ENCODE results near the gene CFHR3.
"Not testable (repeated sequence)": the region's sequence is repeated elsewhere in the genome, so short reads cannot be mapped to it uniquely, and the experiment has no call there.

The CFHR3 gene

GRCh38 chr1:196777603-196778002, 3.0 kb downstream of the CFHR3 start:
- H3K9me3 ChIP-seq (ENCODE audit: control insufficient read depth in 2 of 2, low read length in 2 of 2): no peaks in the 10 kb centered on the region
- no peak overlapping the region for H3K4me3 ChIP-seq (ENCODE audit: low read length in 2 of 2)
- no peak overlapping the region for H3K27ac ChIP-seq (ENCODE audit: low read length)
- no peaks in the 10 kb centered on the region for H3K27me3 ChIP-seq (ENCODE audit: control insufficient read depth in 1 of 2, insufficient read depth in 2 of 2, low read length in 2 of 2)
- no peaks in the 10 kb centered on the region for H3K36me3 ChIP-seq (ENCODE audit: control insufficient read depth in 2 of 2, insufficient read depth in 2 of 2, low read length in 2 of 2)
- no peak overlapping the region for H3K9ac ChIP-seq (ENCODE audit: low read length in 2 of 2)
- no peaks in the 10 kb centered on the region for H3K4me1 ChIP-seq (ENCODE audit: control insufficient read depth, insufficient read depth, low read length)

GRCh38 chr1:196779093-196779492, 4.5 kb downstream of the CFHR3 start:
- Histone ChIP-seq H3K27ac (ENCODE audit: low read length) (no peak overlapping the region), H3K9me3 (ENCODE audit: control insufficient read depth in 2 of 2, low read length in 2 of 2) (no peaks in the 10 kb centered on the region), H3K4me1 (ENCODE audit: control insufficient read depth, insufficient read depth, low read length) (no peaks in the 10 kb centered on the region), H3K36me3 (ENCODE audit: control insufficient read depth in 2 of 2, insufficient read depth in 2 of 2, low read length in 2 of 2) (no peaks in the 10 kb centered on the region), H3K9ac (ENCODE audit: low read length in 2 of 2) (no peak overlapping the region), H3K27me3 (ENCODE audit: control insufficient read depth in 1 of 2, insufficient read depth in 2 of 2, low read length in 2 of 2) (no peaks in the 10 kb centered on the region), H3K4me3 (ENCODE audit: low read length in 2 of 2) (no peak overlapping the region)

GRCh38 chr1:196791252-196791651, 16.6 kb downstream of the CFHR3 start:
- not testable (repeated sequence) for H3K4me1 ChIP-seq (ENCODE audit: control insufficient read depth, insufficient read depth, low read length); H3K4me3 ChIP-seq (ENCODE audit: low read length in 2 of 2); H3K36me3 ChIP-seq (ENCODE audit: control insufficient read depth in 2 of 2, insufficient read depth in 2 of 2, low read length in 2 of 2); H3K27me3 ChIP-seq (ENCODE audit: control insufficient read depth in 1 of 2, insufficient read depth in 2 of 2, low read length in 2 of 2); H3K27ac ChIP-seq (ENCODE audit: low read length); H3K9ac ChIP-seq (ENCODE audit: low read length in 2 of 2); H3K9me3 ChIP-seq (ENCODE audit: control insufficient read depth in 2 of 2, low read length in 2 of 2)

- not testable (repeated sequence) for H3K4me3 ChIP-seq (ENCODE audit: low read length in 2 of 2); H3K36me3 ChIP-seq (ENCODE audit: control insufficient read depth in 2 of 2, insufficient read depth in 2 of 2, low read length in 2 of 2); H3K27ac ChIP-seq (ENCODE audit: low read length); H3K4me1 ChIP-seq (ENCODE audit: control insufficient read depth, insufficient read depth, low read length); H3K27me3 ChIP-seq (ENCODE audit: control insufficient read depth in 1 of 2, insufficient read depth in 2 of 2, low read length in 2 of 2); H3K9ac ChIP-seq (ENCODE audit: low read length in 2 of 2); H3K9me3 ChIP-seq (ENCODE audit: control insufficient read depth in 2 of 2, low read length in 2 of 2)
These were observed 19.5 kb downstream of the CFHR3 start for GRCh38 chr1:196794103-196794502.

- Histone ChIP-seq H3K9ac (ENCODE audit: low read length in 2 of 2) (no peak overlapping the region), H3K27ac (ENCODE audit: low read length) (no peak overlapping the region), H3K4me1 (ENCODE audit: control insufficient read depth, insufficient read depth, low read length) (no peaks in the 10 kb centered on the region), H3K27me3 (ENCODE audit: control insufficient read depth in 1 of 2, insufficient read depth in 2 of 2, low read length in 2 of 2) (no peaks in the 10 kb centered on the region), H3K4me3 (ENCODE audit: low read length in 2 of 2) (no peak overlapping the region), H3K9me3 (ENCODE audit: control insufficient read depth in 2 of 2, low read length in 2 of 2) (no peaks in the 10 kb centered on the region), H3K36me3 (ENCODE audit: control insufficient read depth in 2 of 2, insufficient read depth in 2 of 2, low read length in 2 of 2) (no peaks in the 10 kb centered on the region)
These were observed 23.3 kb downstream of the CFHR3 start for GRCh38 chr1:196797891-196798290.

- H3K36me3 ChIP-seq (ENCODE audit: control insufficient read depth in 2 of 2, insufficient read depth in 2 of 2, low read length in 2 of 2); H3K4me3 ChIP-seq (ENCODE audit: low read length in 2 of 2); H3K27ac ChIP-seq (ENCODE audit: low read length); H3K9ac ChIP-seq (ENCODE audit: low read length in 2 of 2); H3K27me3 ChIP-seq (ENCODE audit: control insufficient read depth in 1 of 2, insufficient read depth in 2 of 2, low read length in 2 of 2); H3K4me1 ChIP-seq (ENCODE audit: control insufficient read depth, insufficient read depth, low read length); H3K9me3 ChIP-seq (ENCODE audit: control insufficient read depth in 2 of 2, low read length in 2 of 2): not testable (repeated sequence)
These were observed 27.3 kb downstream of the CFHR3 start for GRCh38 chr1:196801920-196802319.

GRCh38 chr1:196808529-196809235, 34.0 kb downstream of the CFHR3 start:
- H3K27ac ChIP-seq (ENCODE audit: low read length): no peak overlapping the region
- H3K36me3 ChIP-seq (ENCODE audit: control insufficient read depth in 2 of 2, insufficient read depth in 2 of 2, low read length in 2 of 2): no peaks in the 10 kb centered on the region
- no peaks in the 10 kb centered on the region for H3K27me3 ChIP-seq (ENCODE audit: control insufficient read depth in 1 of 2, insufficient read depth in 2 of 2, low read length in 2 of 2)
- H3K4me1 ChIP-seq (ENCODE audit: control insufficient read depth, insufficient read depth, low read length): no peaks in the 10 kb centered on the region
- no peak overlapping the region for H3K4me3 ChIP-seq (ENCODE audit: low read length in 2 of 2)
- H3K9ac ChIP-seq (ENCODE audit: low read length in 2 of 2): no peak overlapping the region
- H3K9me3 ChIP-seq (ENCODE audit: control insufficient read depth in 2 of 2, low read length in 2 of 2): no peaks in the 10 kb centered on the region

GRCh38 chr1:196817442-196817841, 42.8 kb downstream of the CFHR3 start:
- not testable (repeated sequence) for H3K36me3 ChIP-seq (ENCODE audit: control insufficient read depth in 2 of 2, insufficient read depth in 2 of 2, low read length in 2 of 2); H3K27ac ChIP-seq (ENCODE audit: low read length); H3K9ac ChIP-seq (ENCODE audit: low read length in 2 of 2); H3K4me1 ChIP-seq (ENCODE audit: control insufficient read depth, insufficient read depth, low read length); H3K4me3 ChIP-seq (ENCODE audit: low read length in 2 of 2); H3K9me3 ChIP-seq (ENCODE audit: control insufficient read depth in 2 of 2, low read length in 2 of 2); H3K27me3 ChIP-seq (ENCODE audit: control insufficient read depth in 1 of 2, insufficient read depth in 2 of 2, low read length in 2 of 2)

- not testable (repeated sequence) for H3K9ac ChIP-seq (ENCODE audit: low read length in 2 of 2); H3K9me3 ChIP-seq (ENCODE audit: control insufficient read depth in 2 of 2, low read length in 2 of 2); H3K4me1 ChIP-seq (ENCODE audit: control insufficient read depth, insufficient read depth, low read length); H3K27ac ChIP-seq (ENCODE audit: low read length); H3K27me3 ChIP-seq (ENCODE audit: control insufficient read depth in 1 of 2, insufficient read depth in 2 of 2, low read length in 2 of 2); H3K4me3 ChIP-seq (ENCODE audit: low read length in 2 of 2); H3K36me3 ChIP-seq (ENCODE audit: control insufficient read depth in 2 of 2, insufficient read depth in 2 of 2, low read length in 2 of 2)
These were observed 44.9 kb downstream of the CFHR3 start, which contains the start of gene CFHR1 for GRCh38 chr1:196819531-196819930. CFHR1 (plus strand) TSS chr1:196819731; CDS start chr1:196819845, 114 bp downstream.

GRCh38 chr1:196827860-196828259, 53.2 kb downstream of the CFHR3 start:
- H3K36me3 ChIP-seq (ENCODE audit: control insufficient read depth in 2 of 2, insufficient read depth in 2 of 2, low read length in 2 of 2); H3K9me3 ChIP-seq (ENCODE audit: control insufficient read depth in 2 of 2, low read length in 2 of 2); H3K4me1 ChIP-seq (ENCODE audit: control insufficient read depth, insufficient read depth, low read length); H3K9ac ChIP-seq (ENCODE audit: low read length in 2 of 2); H3K4me3 ChIP-seq (ENCODE audit: low read length in 2 of 2); H3K27ac ChIP-seq (ENCODE audit: low read length); H3K27me3 ChIP-seq (ENCODE audit: control insufficient read depth in 1 of 2, insufficient read depth in 2 of 2, low read length in 2 of 2): not testable (repeated sequence)

All from stomach smooth muscle (tissue), 2 donors.